Lung (tissue), 16 donors: ENCODE data around the gene ERCC2. TPM values are rescaled to one million over a fixed set of nuclear protein-coding genes. Genes with fewer than 3 reads are reported as not detected.

ENCODE experiments used
- ATAC-seq: fragments of 200-7000 bp; cut with Tn5 transposase; one replicate; pipeline ENCODE4 v1.9.1; 2020; ENCODE audit warnings: moderate number of reproducible peaks; ENCODE audit not compliant: insufficient read depth, low FRiP score
- DNase-seq, 3 donors: peaks; one replicate each; pipeline ENCODE4 v3.0.0-alpha.2; 2013 to 2017
- H3K27ac ChIP-seq, 2 donors: one replicate each; pipeline ENCODE4 v1.5.1; 2013; ENCODE audit warnings: mild to moderate bottlenecking in 2 of 2, moderate library complexity in 2 of 2, control low read depth in 1 of 2, inconsistent platforms in 1 of 2, low read depth in 1 of 2, low read length in 1 of 2
- H3K27me3 ChIP-seq, 3 donors: one replicate each; pipeline ENCODE4 v1.5.1; 2013; ENCODE audit warnings: low read length in 2 of 3; ENCODE audit not compliant: control insufficient read depth in 3 of 3, insufficient read depth in 3 of 3
- H3K36me3 ChIP-seq, 4 donors: one replicate each; pipeline ENCODE4 v1.5.1; 2013; ENCODE audit warnings: low read length in 4 of 4, mild to moderate bottlenecking in 1 of 4, moderate library complexity in 1 of 4; ENCODE audit not compliant: control insufficient read depth in 4 of 4, insufficient read depth in 4 of 4
- H3K4me1 ChIP-seq, 5 donors: one replicate each; pipeline ENCODE4 v1.5.1; 2013; ENCODE audit warnings: low read length in 5 of 5, mild to moderate bottlenecking in 2 of 5, moderate library complexity in 1 of 5; ENCODE audit not compliant: control insufficient read depth in 5 of 5, insufficient read depth in 5 of 5
- H3K4me3 ChIP-seq: one replicate; pipeline ENCODE4 v1.5.1; 2013; ENCODE audit warnings: mild to moderate bottlenecking, control low read depth, moderate library complexity
- H3K9ac ChIP-seq, 2 donors: one replicate each; pipeline ENCODE4 v1.5.1; 2013; ENCODE audit warnings: low read length in 2 of 2, control low read depth in 1 of 2; ENCODE audit not compliant: insufficient read depth in 1 of 2
- H3K9me3 ChIP-seq, 4 donors: one replicate each; pipeline ENCODE4 v1.5.1; 2013; ENCODE audit warnings: low read length in 3 of 4, mild to moderate bottlenecking in 1 of 4, moderate library complexity in 1 of 4; ENCODE audit not compliant: control insufficient read depth in 4 of 4, insufficient read depth in 3 of 4
- CTCF ChIP-seq: IDR thresholded peaks from 2 replicates; pipeline ENCODE4 v1.5.1; 2012; ENCODE audit warnings: mild to moderate bottlenecking; ENCODE audit errors: control extremely low read depth, extremely low read depth
- WGBS, 2 donors: extraction: QIAGEN DNeasy Blood & Tissue Kit; methylation state at CpG; one replicate each; pipeline ENCODE4 v1.1.7; 2013; 5-methylcytosine and 5-hydroxymethylcytosine counted together
- long read RNA-seq, 5 donors: transcript quantifications; one replicate each; lab custom pipeline, GENCODE V29; 2026
- polyA plus RNA-seq, 2 donors: library from polyadenylated mRNA; stranded (reverse); fragments of 200-250 nt; gene quantifications; one replicate each; pipeline ENCODE4 v1.2.1, GENCODE V29; 2013
- total RNA-seq, 2 donors: library from RNA; depleted of rRNA in 1 of 2; stranded (reverse); fragments of >200 nt in 1 of 2; gene quantifications; one replicate each; pipeline ENCODE4 v1.2.1, GENCODE V29; 2014 to 2021
- donor health status: control.
- donor health status: control.
- donor health status: Bipolar disorder and iron deficiency.
- donor health status: healthy.
- donor health status: DM: yes; HTN: yes; CAD: no.

The ERCC2 gene
- 10 to 100 TPM; 17.8 to 19.9 TPM for total RNA-seq
- polyA plus RNA-seq, result 10 to 100 TPM; 11.9 to 14.9 TPM
- long read RNA-seq, donor 1, full-length matches to known transcripts, result 6 of 6 reads
- long read RNA-seq, donor 1, partial matches to known transcripts, result 0 of 6 reads
- long read RNA-seq, donor 1, other reads (novel, unspliced or antisense), result 0 of 6 reads
- long read RNA-seq, donor 2, result 0 reads
- long read RNA-seq, donor 3, partial matches to known transcripts, result 0 of 1 reads
- long read RNA-seq, donor 3, other reads (novel, unspliced or antisense), result 0 of 1 reads
- long read RNA-seq, donor 4, full-length matches to known transcripts, result 2 of 2 reads
- long read RNA-seq, donor 4, partial matches to known transcripts, result 0 of 2 reads
- long read RNA-seq, donor 4, other reads (novel, unspliced or antisense), result 0 of 2 reads
- long read RNA-seq, donor 5, full-length matches to known transcripts, result 2 of 2 reads
- long read RNA-seq, donor 5, partial matches to known transcripts, result 0 of 2 reads
- long read RNA-seq, donor 5, other reads (novel, unspliced or antisense), result 0 of 2 reads

GRCh38 chr19:45370410-45371204 lies at the start of gene ERCC2:
TSS of gene ERCC2 (minus strand) at chr19:45370573. CDS start at chr19:45370540, 33 bp downstream.
- H3K27ac ChIP-seq, result peak within 1 kb of the TSS; percentile 55 to 88
- peak within 1 kb of the TSS; percentile 53 for H3K4me3 ChIP-seq
- WGBS, 2 donors, result 4 to 5% methylated on average over 55 of the region's 55 CpGs
- no peak for TF ChIP-seq CTCF
- H3K4me1 ChIP-seq, result peaks cover 0 to 6% (median 0%) of the 10 kb centered on the region in 5 donors
- H3K36me3 ChIP-seq, result peaks cover 0 to 2% (median 0%) of the 10 kb centered on the region in 4 donors
- ATAC-seq (peak; percentile 99), DNase-seq (peak; percentile 100)
- H3K27me3 ChIP-seq, result no peaks in the 10 kb centered on the region
- no peaks in the 10 kb centered on the region for H3K9me3 ChIP-seq
- H3K9ac ChIP-seq, result peak within 1 kb of the TSS in 1 of 2 donors; percentile 5

GRCh38 chr19:45419895-45420294 lies 49.5 kb upstream of the ERCC2 start:
- Histone ChIP-seq H3K9me3 (no peaks in the 10 kb centered on the region), H3K4me3 (no peak overlapping the region), H3K9ac (no peak overlapping the region), H3K27ac (no peak overlapping the region), H3K36me3 (peaks cover 2 to 34% (median 13%) of the 10 kb centered on the region in 4 donors), H3K4me1 (peaks cover 0 to 14% (median 3%) of the 10 kb centered on the region in 5 donors), H3K27me3 (no peaks in the 10 kb centered on the region)
- TF ChIP-seq CTCF, result no peak
- ATAC-seq, result no peak
- DNase-seq, result no peak
- WGBS, 2 donors, result 38 to 60% methylated on average over 3 of the region's 3 CpGs

- H3K9ac ChIP-seq, result no peak overlapping the region
- ATAC-seq (no peak), DNase-seq (no peak)
- no peak for TF ChIP-seq CTCF
- H3K4me1 ChIP-seq, result peaks cover 0 to 12% (median 3%) of the 10 kb centered on the region in 5 donors
- no peaks in the 10 kb centered on the region for H3K9me3 ChIP-seq
- no peaks in the 10 kb centered on the region for H3K27me3 ChIP-seq
- H3K4me3 ChIP-seq, result no peak overlapping the region
- H3K27ac ChIP-seq, result peak overlapping the region in 1 of 2 donors; percentile 55
- H3K36me3 ChIP-seq, result peaks cover 2 to 38% (median 15%) of the 10 kb centered on the region in 4 donors
- 37 to 50% methylated on average over 4 of the region's 4 CpGs for WGBS, 2 donors
Measured at GRCh38 chr19:45419396-45419795, 49.0 kb upstream of the ERCC2 start.
